CD4-positive, alpha-beta memory T cell (primary cell): Measurements from ENCODE around the gene CYTH1. TPM values are rescaled to one million over a fixed set of nuclear protein-coding genes. Genes with fewer than 3 reads are reported as not detected.
A peak's percentile ranks its signal among the peaks of the same experiment; 100 is the strongest.

Experiments used
- CTCF ChIA-PET: fragments of 350-600 bp; sonication (Branson Sonifier 250); formaldehyde crosslinking; loops from one replicate; lab custom pipeline; 2021; ENCODE audit warnings: inconsistent platforms; ENCODE audit not compliant: partially characterized antibody; lab: Charles Lee
- POLR2A ChIA-PET: fragments of 350-600 bp; sonication (Branson Sonifier 250); formaldehyde crosslinking; loops from one replicate; lab custom pipeline; 2021; ENCODE audit not compliant: partially characterized antibody; lab: Charles Lee
- DNase-seq, 5 donors: peaks; one replicate each; pipeline versions ENCODE4 v3.0.0 to v3.0.0-alpha.2; 2020 to 2022; ENCODE audit warnings: mixed read lengths in 1 of 5
- H3K27ac ChIP-seq: one replicate; pipeline ENCODE4 v1.7.0; 2013; ENCODE audit warnings: low read depth, low read length
- H3K27me3 ChIP-seq: 2 replicates; pipeline ENCODE4 v1.7.0; 2013; ENCODE audit warnings: mild to moderate bottlenecking, low read length, moderate library complexity; ENCODE audit not compliant: insufficient read depth
- H3K36me3 ChIP-seq: 2 replicates; pipeline ENCODE4 v1.7.0; 2013; ENCODE audit warnings: mild to moderate bottlenecking, low read length, moderate library complexity; ENCODE audit not compliant: insufficient read depth
- H3K4me1 ChIP-seq: 2 replicates; pipeline ENCODE4 v1.7.0; 2013; ENCODE audit warnings: mild to moderate bottlenecking, low read length, moderate library complexity; ENCODE audit not compliant: insufficient read depth
- H3K4me3 ChIP-seq, 2 donors: one replicate each; pipeline ENCODE4 v1.7.0; 2013; ENCODE audit warnings: low read length in 2 of 2, mild to moderate bottlenecking in 1 of 2
- H3K9me3 ChIP-seq, 2 donors: one replicate each; pipeline ENCODE4 v1.7.0; 2013; ENCODE audit warnings: low read length in 2 of 2, control low read depth in 1 of 2; ENCODE audit not compliant: control insufficient read depth in 1 of 2
- H3K27ac Mint-ChIP-seq, 7 donors: one replicate each; pipeline ENCODE4 v1.8.0; 2020 to 2021; ENCODE audit warnings: mixed read lengths in 7 of 7, mild to moderate bottlenecking in 6 of 7, inconsistent platforms in 3 of 7, moderate library complexity in 3 of 7
- H3K27me3 Mint-ChIP-seq, 2 donors: one replicate each; pipeline ENCODE4 v1.8.0; 2020 to 2021; ENCODE audit warnings: mixed read lengths in 2 of 2
- H3K36me3 Mint-ChIP-seq, 2 donors: one replicate each; pipeline ENCODE4 v1.8.0; 2020 to 2021; ENCODE audit warnings: mixed read lengths in 2 of 2, inconsistent platforms in 1 of 2, mild to moderate bottlenecking in 1 of 2
- H3K4me1 Mint-ChIP-seq, 4 donors: one replicate each; pipeline ENCODE4 v1.8.0; 2020 to 2021; ENCODE audit warnings: mixed read lengths in 4 of 4, mild to moderate bottlenecking in 1 of 4
- H3K4me3 Mint-ChIP-seq, 8 donors: one replicate each; pipeline ENCODE4 v1.8.0; 2020 to 2021; ENCODE audit warnings: mixed read lengths in 8 of 8, mild to moderate bottlenecking in 7 of 8, moderate library complexity in 6 of 8, inconsistent platforms in 3 of 8
- H3K9me3 Mint-ChIP-seq, 8 donors: one replicate each; pipeline ENCODE4 v1.8.0; 2020 to 2021; ENCODE audit warnings: mixed read lengths in 8 of 8, mild to moderate bottlenecking in 5 of 8, inconsistent platforms in 3 of 8, moderate library complexity in 1 of 8
- intact Hi-C: fragments of 100-400 bp; cut with micrococcal nuclease; formaldehyde crosslinking; loops from one replicate; pipeline ENCODE4 v1.15.1; 2023
- polyA plus RNA-seq, 2 donors: library from polyadenylated mRNA; unstranded; fragments of 300-500 nt; fragmentation: Illumina TruSeq; gene quantifications; one replicate each; pipeline ENCODE4 v1.2.3, GENCODE V29; 2021
- total RNA-seq, 2 experiments: library from RNA; stranded (reverse); gene quantifications; one replicate each; pipeline ENCODE4 v1.2.3, GENCODE V29; 2021

Gene CYTH1
- total and polyA plus RNA-seq, 4 experiments from 2014 or later = 271 to 390 (median 375) TPM

DNA sequence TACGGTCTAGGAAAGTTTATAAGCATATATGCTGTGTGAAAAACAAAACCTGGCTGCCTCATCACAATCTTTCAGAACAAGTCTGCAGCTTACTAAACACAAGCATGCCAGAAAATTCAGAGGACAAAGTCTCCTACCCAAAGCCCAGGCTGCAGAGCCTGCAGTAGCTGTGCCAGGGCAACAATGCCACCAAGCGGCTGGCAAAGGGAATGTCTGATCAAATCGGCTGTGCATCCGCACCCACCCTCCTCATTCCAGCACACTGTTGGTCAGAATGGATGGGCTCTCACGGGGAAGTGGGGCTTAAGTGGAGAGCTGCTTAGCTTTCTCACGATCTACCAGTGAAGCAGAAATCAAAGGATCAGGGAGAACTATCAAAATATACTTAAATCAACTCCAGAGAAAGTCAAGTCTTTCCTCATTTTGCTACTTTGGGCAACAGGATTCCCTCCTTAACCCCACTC is 73.5 kb downstream of the CYTH1 start:
- POLR2A ChIA-PET = interaction anchor here (0.6 to 4.1 kb wide), 18 partner anchors 10 to 211 kb away, joined by 3 to 23 read pairs (median 5); no protein-coding TSS in a partner anchor
- H3K36me3 Mint-ChIP-seq = peaks cover 34 to 70% of the 10 kb centered on the region in 2 donors
- intact Hi-C loops = loop anchor here (1.0 to 5.0 kb wide), 3 partner anchors 40 to 261 kb away; no protein-coding TSS in a partner anchor

DNA sequence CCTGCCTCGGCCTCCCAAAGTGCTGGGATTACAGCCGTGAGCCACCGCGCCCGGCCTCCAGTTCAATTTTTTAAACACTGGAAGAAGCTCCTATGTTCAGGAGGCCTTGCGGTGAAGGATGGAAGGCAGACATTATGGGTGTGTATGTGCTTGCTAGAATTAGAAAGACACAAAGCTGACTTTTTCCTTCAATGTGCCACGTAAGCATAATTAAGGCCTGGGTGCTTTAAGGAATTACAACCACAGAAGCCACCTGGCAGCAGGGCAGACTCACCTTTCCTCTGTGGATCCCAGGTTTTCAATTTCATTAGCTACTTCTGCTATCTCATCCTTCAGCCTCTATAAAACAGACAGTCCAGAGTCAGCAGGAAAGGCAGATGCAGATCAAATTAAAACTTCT is 74.2 kb downstream of the CYTH1 start:
- DNase-seq = no peak
- Histone ChIP-seq H3K4me1 (peaks cover 49% of the 10 kb centered on the region), H3K4me3 (no peak overlapping the region), H3K27me3 (no peaks in the 10 kb centered on the region), H3K9me3 (no peaks in the 10 kb centered on the region), H3K36me3 (peaks cover 58% of the 10 kb centered on the region), H3K27ac (no peak overlapping the region)
- no peaks in the 10 kb centered on the region for H3K27me3 Mint-ChIP-seq
- peaks cover 39 to 62% (median 51%) of the 10 kb centered on the region in 4 donors for H3K4me1 Mint-ChIP-seq
- ChIA-PET CTCF (interaction anchor here (0.7 to 4.5 kb wide), 36 partner anchors 8 to 263 kb away, joined by 3 to 24 read pairs (median 6); no protein-coding TSS in a partner anchor), POLR2A (interaction anchor here (0.6 to 4.1 kb wide), 13 partner anchors 10 to 211 kb away, joined by 3 to 23 read pairs (median 4); no protein-coding TSS in a partner anchor)
- intact Hi-C loops = loop anchor here (1.0 to 5.0 kb wide), 3 partner anchors 41 to 261 kb away; no protein-coding TSS in a partner anchor
- no peak overlapping the region for H3K4me3 Mint-ChIP-seq
- peaks cover 37 to 73% of the 10 kb centered on the region in 2 donors for H3K36me3 Mint-ChIP-seq
- no peaks in the 10 kb centered on the region for H3K9me3 Mint-ChIP-seq
- H3K27ac Mint-ChIP-seq = peak overlapping the region in 4 of 7 donors; percentile 6 to 91 (median 57)

More for the DNA sequence above, 73.5 kb downstream of the CYTH1 start:
- Mint-ChIP-seq H3K4me1 (peaks cover 41 to 65% (median 54%) of the 10 kb centered on the region in 4 donors), H3K27me3 (no peaks in the 10 kb centered on the region), H3K27ac (peak overlapping the region; percentile 83 to 95 (median 91)), H3K9me3 (no peaks in the 10 kb centered on the region), H3K4me3 (peak overlapping the region in 7 of 8 donors; percentile 43 to 78 (median 66))
- Histone ChIP-seq H3K27ac (peak overlapping the region; percentile 31), H3K36me3 (peaks cover 55% of the 10 kb centered on the region), H3K4me1 (peaks cover 54% of the 10 kb centered on the region), H3K4me3 (no peak overlapping the region), H3K27me3 (no peaks in the 10 kb centered on the region), H3K9me3 (no peaks in the 10 kb centered on the region)
- peak; percentile 53 to 65 (median 59) for DNase-seq
- CTCF ChIA-PET = interaction anchor here (0.6 to 4.5 kb wide), 41 partner anchors 9 to 263 kb away, joined by 3 to 24 read pairs (median 6); no protein-coding TSS in a partner anchor

DNA sequence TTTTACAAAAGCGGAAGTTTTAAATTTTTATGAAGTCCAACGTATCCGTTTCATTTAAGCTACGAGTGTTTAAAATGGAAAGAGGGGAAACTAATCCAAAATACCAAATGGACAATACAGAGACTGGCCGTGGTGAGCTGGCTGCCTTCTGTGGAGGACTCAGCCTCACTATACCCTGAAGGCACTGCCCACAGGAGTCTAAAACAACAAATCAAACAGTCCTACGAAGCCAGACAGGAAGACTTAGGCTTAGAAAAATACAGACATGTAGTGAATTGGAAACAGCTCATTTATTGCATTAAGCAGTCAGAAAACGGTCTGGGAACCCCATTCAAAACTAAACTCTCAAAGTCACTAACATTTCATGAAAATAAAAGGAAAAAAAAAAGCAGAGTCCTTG is 75.1 kb downstream of the CYTH1 start:
- Mint-ChIP-seq H3K4me1 (peaks cover 33 to 54% (median 45%) of the 10 kb centered on the region in 4 donors), H3K27me3 (no peaks in the 10 kb centered on the region)

DNA sequence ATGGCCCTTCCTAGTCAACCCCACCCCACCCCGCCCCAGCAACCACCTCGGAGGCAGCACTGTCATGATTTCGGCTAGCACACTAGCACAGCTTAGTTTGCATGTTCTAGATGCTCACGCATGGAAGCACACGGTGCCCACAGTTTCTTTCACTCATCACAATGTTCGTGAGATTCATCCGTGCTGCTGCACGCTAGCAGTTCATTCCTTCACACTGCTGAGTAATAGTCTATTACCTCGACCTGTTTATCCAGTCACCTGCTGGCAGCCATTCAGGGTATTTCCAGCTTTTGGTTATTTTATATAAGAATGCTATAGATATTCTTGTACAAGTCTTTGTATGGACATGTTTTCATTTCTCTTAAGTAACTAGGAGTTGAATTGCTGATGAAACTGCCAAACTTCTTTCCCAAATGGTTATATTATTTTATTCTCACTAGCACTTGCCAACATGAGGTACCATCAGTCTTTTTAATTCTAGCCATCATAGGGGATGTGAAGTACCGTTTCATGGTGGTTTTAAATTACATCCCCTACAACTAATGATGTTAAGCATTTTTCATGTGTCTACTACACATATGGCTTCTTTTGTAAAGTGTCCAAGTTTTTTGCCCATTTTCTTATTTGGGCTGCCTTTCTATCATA is 75.7 kb downstream of the CYTH1 start:
- H3K4me3 ChIP-seq = no peak overlapping the region
- Mint-ChIP-seq H3K27ac (peak overlapping the region in 2 of 7 donors; percentile 37 to 63), H3K36me3 (peaks cover 49 to 85% of the 10 kb centered on the region in 2 donors), H3K9me3 (peaks cover 0 to 5% (median 0%) of the 10 kb centered on the region in 8 donors), H3K27me3 (no peaks in the 10 kb centered on the region), H3K4me3 (no peak overlapping the region), H3K4me1 (peaks cover 30 to 51% (median 40%) of the 10 kb centered on the region in 4 donors)
- no peak overlapping the region for H3K27ac ChIP-seq
- intact Hi-C loops = loop anchor here (5.0 kb wide), 1 partner anchor 259 kb away; no protein-coding TSS in a partner anchor
- H3K36me3 ChIP-seq = peaks cover 71% of the 10 kb centered on the region
- H3K9me3 ChIP-seq = no peaks in the 10 kb centered on the region
- H3K4me1 ChIP-seq = peaks cover 35% of the 10 kb centered on the region
- no peaks in the 10 kb centered on the region for H3K27me3 ChIP-seq
- ChIA-PET CTCF (interaction anchor here (0.6 to 4.5 kb wide), 7 partner anchors 20 to 137 kb away, joined by 3 to 24 read pairs (median 4); no protein-coding TSS in a partner anchor), POLR2A (interaction anchor here (4.0 to 4.1 kb wide), 2 partner anchors 20 to 74 kb away, joined by 20 to 23 read pairs; no protein-coding TSS in a partner anchor)
- no peak for DNase-seq

More for the DNA sequence above, 75.1 kb downstream of the CYTH1 start:
- no peaks in the 10 kb centered on the region for H3K9me3 Mint-ChIP-seq
- intact Hi-C loops = loop anchor here (5.0 kb wide), 1 partner anchor 260 kb away; no protein-coding TSS in a partner anchor
- H3K27ac Mint-ChIP-seq = peak overlapping the region in 4 of 7 donors; percentile 6 to 63 (median 30)
- Histone ChIP-seq H3K4me3 (no peak overlapping the region), H3K27me3 (no peaks in the 10 kb centered on the region), H3K9me3 (no peaks in the 10 kb centered on the region), H3K4me1 (peaks cover 41% of the 10 kb centered on the region), H3K36me3 (peaks cover 65% of the 10 kb centered on the region), H3K27ac (no peak overlapping the region)
- no peak for DNase-seq
- no peak overlapping the region for H3K4me3 Mint-ChIP-seq
- POLR2A ChIA-PET = interaction anchor here (0.6 to 4.1 kb wide), 5 partner anchors 19 to 387 kb away, joined by 3 to 23 read pairs (median 4); no protein-coding TSS in a partner anchor
- CTCF ChIA-PET = interaction anchor here (0.7 to 4.5 kb wide), 16 partner anchors 9 to 262 kb away, joined by 3 to 24 read pairs (median 8); no protein-coding TSS in a partner anchor
- peaks cover 42 to 80% of the 10 kb centered on the region in 2 donors for H3K36me3 Mint-ChIP-seq

DNA sequence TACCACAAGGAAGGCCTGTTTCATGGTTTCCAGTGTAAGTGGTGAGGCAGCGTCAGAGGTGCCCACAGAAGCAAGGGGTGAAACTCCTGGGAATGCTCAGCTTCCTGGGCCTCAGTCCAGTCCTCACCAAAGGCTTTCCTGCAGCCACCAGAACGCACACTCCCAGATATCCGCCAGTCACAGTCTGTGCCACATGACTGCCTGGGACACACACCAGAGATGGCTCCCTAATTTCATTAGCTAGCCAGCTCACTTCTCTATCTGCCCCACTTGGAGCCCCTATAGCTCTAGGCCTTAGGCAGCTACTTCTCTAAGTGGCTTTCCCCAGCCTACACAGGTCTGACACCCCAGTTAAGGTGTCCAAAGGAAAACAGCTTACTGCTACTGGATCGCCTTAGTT is 77.0 kb downstream of the CYTH1 start:
- peaks cover 23% of the 10 kb centered on the region for H3K4me1 ChIP-seq
- H3K9me3 ChIP-seq = no peaks in the 10 kb centered on the region
- Mint-ChIP-seq H3K4me1 (peaks cover 22 to 40% (median 32%) of the 10 kb centered on the region in 4 donors), H3K4me3 (no peak overlapping the region), H3K36me3 (peaks cover 57 to 90% of the 10 kb centered on the region in 2 donors), H3K27ac (peak overlapping the region in 4 of 7 donors; percentile 18 to 68 (median 54)), H3K27me3 (no peaks in the 10 kb centered on the region), H3K9me3 (peaks cover 0 to 5% (median 0%) of the 10 kb centered on the region in 8 donors)
- ChIA-PET POLR2A (no interaction called here), CTCF (interaction anchor here (1.3 kb wide), 1 partner anchor 19 kb away, joined by 3 read pairs; no protein-coding TSS in a partner anchor)
- peaks cover 84% of the 10 kb centered on the region for H3K36me3 ChIP-seq
- no peak for DNase-seq
- no peaks in the 10 kb centered on the region for H3K27me3 ChIP-seq
- H3K27ac ChIP-seq = no peak overlapping the region
- intact Hi-C loops = loop anchor here (5.0 kb wide), 1 partner anchor 258 kb away; no protein-coding TSS in a partner anchor
- H3K4me3 ChIP-seq = no peak overlapping the region

DNA sequence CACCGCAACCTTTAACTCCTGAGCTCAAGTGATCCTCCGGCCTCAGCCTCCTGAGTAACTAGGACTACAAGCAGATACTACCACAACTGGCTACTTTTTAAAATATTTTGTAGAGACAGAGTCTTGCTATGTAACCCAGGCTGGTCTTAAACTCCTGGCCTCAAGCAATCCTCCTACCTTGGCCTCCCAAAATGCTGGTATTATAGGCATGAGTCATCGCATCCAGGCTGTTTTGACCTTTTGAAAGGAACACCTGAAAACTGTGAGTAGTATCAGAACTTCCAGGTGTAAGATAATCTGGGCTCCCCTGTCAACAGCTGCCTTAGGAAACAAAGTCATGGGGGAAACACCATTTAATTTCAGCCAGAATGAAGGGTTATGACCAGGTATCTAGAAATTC is 77.5 kb downstream of the CYTH1 start:
- H3K27ac ChIP-seq = no peak overlapping the region
- H3K27me3 ChIP-seq = no peaks in the 10 kb centered on the region
- intact Hi-C loops = no loop called here
- POLR2A ChIA-PET = interaction anchor here (0.7 kb wide), 1 partner anchor 342 kb away, joined by 3 read pairs; no protein-coding TSS in a partner anchor
- H3K36me3 ChIP-seq = peaks cover 89% of the 10 kb centered on the region
- no peak for DNase-seq
- H3K9me3 ChIP-seq = no peaks in the 10 kb centered on the region
- peak overlapping the region in 1 of 7 donors; percentile 52 for H3K27ac Mint-ChIP-seq
- H3K4me3 Mint-ChIP-seq = no peak overlapping the region
- CTCF ChIA-PET = interaction anchor here (1.3 kb wide), 1 partner anchor 18 kb away, joined by 3 read pairs; no protein-coding TSS in a partner anchor
- H3K4me1 Mint-ChIP-seq = peaks cover 18 to 35% (median 28%) of the 10 kb centered on the region in 4 donors
- no peak overlapping the region for H3K4me3 ChIP-seq
- H3K27me3 Mint-ChIP-seq = no peaks in the 10 kb centered on the region
- peaks cover 0 to 5% (median 0%) of the 10 kb centered on the region in 8 donors for H3K9me3 Mint-ChIP-seq
- H3K36me3 Mint-ChIP-seq = peaks cover 61 to 91% of the 10 kb centered on the region in 2 donors
- H3K4me1 ChIP-seq = peaks cover 19% of the 10 kb centered on the region
